Brain microvascular endothelial cell (primary cell): ENCODE data around the gene CFAP70.

Experiments
- DNase-seq: peaks from one replicate; pipeline ENCODE4 v3.0.0-alpha.2; 2020
- H3K27ac ChIP-seq: fragments of 250-450 bp; sonication (Bioruptor Pico); 2 replicates; pipeline ENCODE4 v1.5.1; 2020; ENCODE audit warnings: mild to moderate bottlenecking, moderate library complexity
- H3K27me3 ChIP-seq: fragments of 250-450 bp; sonication (Bioruptor Pico); replicated peaks from 2 replicates; pipeline ENCODE4 v1.5.1; 2020; ENCODE audit warnings: mild to moderate bottlenecking
- H3K36me3 ChIP-seq: fragments of 250-450 bp; sonication (Bioruptor Pico); replicated peaks from 2 replicates; pipeline ENCODE4 v1.5.1; 2020; ENCODE audit warnings: mild to moderate bottlenecking
- H3K4me3 ChIP-seq: 2 replicates; pipeline ENCODE4 v1.5.1; 2011; ENCODE audit warnings: low read depth, mild to moderate bottlenecking, control low read depth, low read length, moderate library complexity
- CTCF ChIP-seq: IDR thresholded peaks from 2 replicates; pipeline ENCODE4 v1.5.1; 2011; ENCODE audit warnings: low read depth, mild to moderate bottlenecking, moderate library complexity, low read length, control low read depth, inconsistent platforms; ENCODE audit errors: missing control alignments
- in situ Hi-C: cut with HindIII; loops from 2 replicates; pipeline ENCODE4 v1.10.0; 2017; ENCODE audit warnings: low sequenced_read_pairs, low pct_ligation_motif_present

The CFAP70 gene

GRCh38 chr10:73379064-73379748 is 20.5 kb upstream of the CFAP70 start:
- TF ChIP-seq CTCF = no peak
- Histone ChIP-seq H3K27ac (no peak overlapping the region), H3K36me3 (peaks cover 31% of the 10 kb centered on the region), H3K27me3 (no peaks in the 10 kb centered on the region), H3K4me3 (no peak overlapping the region)
- no peak for DNase-seq
- in situ Hi-C loops = no loop called here

- Histone ChIP-seq H3K27me3 (no peaks in the 10 kb centered on the region), H3K36me3 (peaks cover 31% of the 10 kb centered on the region), H3K4me3 (no peak overlapping the region), H3K27ac (no peak overlapping the region)
- no peak for TF ChIP-seq CTCF
- no peak for DNase-seq
- in situ Hi-C loops = no loop called here
Measured at GRCh38 chr10:73376679-73377078, 18.0 kb upstream of the CFAP70 start.

GRCh38 chr10:73368238-73368637 is 9.6 kb upstream of the CFAP70 start:
- no peak for TF ChIP-seq CTCF
- Histone ChIP-seq H3K36me3 (peaks cover 33% of the 10 kb centered on the region), H3K27me3 (no peaks in the 10 kb centered on the region), H3K27ac (no peak overlapping the region), H3K4me3 (no peak overlapping the region)
- in situ Hi-C loops = no loop called here
- DNase-seq = no peak

- no peak overlapping the region for H3K4me3 ChIP-seq
- DNase-seq = no peak
- no peak overlapping the region for H3K27ac ChIP-seq
- H3K36me3 ChIP-seq = peaks cover 27% of the 10 kb centered on the region
- in situ Hi-C loops = no loop called here
- no peaks in the 10 kb centered on the region for H3K27me3 ChIP-seq
- no peak for TF ChIP-seq CTCF
Measured at GRCh38 chr10:73366381-73367298, 8.0 kb upstream of the CFAP70 start.

- H3K4me3 ChIP-seq = no peak overlapping the region
- peaks cover 27% of the 10 kb centered on the region for H3K36me3 ChIP-seq
- DNase-seq = no peak
- no peak for TF ChIP-seq CTCF
- in situ Hi-C loops = no loop called here
- no peaks in the 10 kb centered on the region for H3K27me3 ChIP-seq
- no peak overlapping the region for H3K27ac ChIP-seq
Measured at GRCh38 chr10:73364964-73365363, 6.3 kb upstream of the CFAP70 start.
